IPS DF 4.7 (cell line): ENCODE measurements around the gene FAR2.
"Not testable (repeated sequence)": the region's sequence is repeated elsewhere in the genome, so short reads cannot be mapped to it uniquely, and the experiment has no call there.

ENCODE experiments used
- DNase-seq: peaks from one replicate; pipeline ENCODE4 v3.0.0-alpha.2; 2013; ENCODE audit warnings: low spot score; ENCODE audit errors: extremely low read depth

FAR2 gene

DNA sequence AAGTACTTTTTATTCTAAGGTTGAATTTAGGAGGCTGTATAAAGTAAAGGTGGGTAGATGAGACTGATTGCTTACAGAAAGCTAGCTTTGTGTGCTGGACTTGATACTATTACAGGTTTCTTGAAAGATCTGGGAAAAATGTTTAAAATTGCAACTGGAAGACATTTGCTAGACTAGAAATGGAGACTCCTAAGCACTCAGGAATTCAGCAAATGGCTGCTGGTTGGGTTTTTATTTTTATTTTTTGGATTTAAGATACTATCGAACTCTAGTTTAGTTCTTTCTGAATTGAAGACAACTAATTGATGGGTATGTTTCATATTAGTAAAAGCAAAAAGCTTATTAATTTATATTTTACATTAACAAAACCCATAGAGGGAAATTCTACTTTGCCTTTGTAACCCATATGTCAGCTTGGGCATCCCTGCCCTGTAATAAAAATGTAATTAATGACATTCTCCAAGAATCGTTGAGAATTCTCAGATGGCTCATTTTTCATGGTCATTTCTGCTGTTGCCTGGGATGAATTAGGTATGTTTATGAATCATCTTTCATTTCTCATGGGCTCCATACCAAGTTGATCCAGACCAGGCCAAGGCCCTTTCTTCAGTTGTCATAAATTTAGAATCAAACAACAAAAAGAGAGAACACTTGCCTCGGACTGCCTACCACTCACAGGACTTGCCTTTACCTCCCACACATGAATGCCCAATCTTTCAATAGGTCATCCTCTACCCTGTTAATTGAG is 129.8 kb downstream of the FAR2 start:
- no peak for DNase-seq

GRCh38 chr12:29281371-29282005 is 132.4 kb downstream of the FAR2 start:
- DNase-seq: no peak

DNA sequence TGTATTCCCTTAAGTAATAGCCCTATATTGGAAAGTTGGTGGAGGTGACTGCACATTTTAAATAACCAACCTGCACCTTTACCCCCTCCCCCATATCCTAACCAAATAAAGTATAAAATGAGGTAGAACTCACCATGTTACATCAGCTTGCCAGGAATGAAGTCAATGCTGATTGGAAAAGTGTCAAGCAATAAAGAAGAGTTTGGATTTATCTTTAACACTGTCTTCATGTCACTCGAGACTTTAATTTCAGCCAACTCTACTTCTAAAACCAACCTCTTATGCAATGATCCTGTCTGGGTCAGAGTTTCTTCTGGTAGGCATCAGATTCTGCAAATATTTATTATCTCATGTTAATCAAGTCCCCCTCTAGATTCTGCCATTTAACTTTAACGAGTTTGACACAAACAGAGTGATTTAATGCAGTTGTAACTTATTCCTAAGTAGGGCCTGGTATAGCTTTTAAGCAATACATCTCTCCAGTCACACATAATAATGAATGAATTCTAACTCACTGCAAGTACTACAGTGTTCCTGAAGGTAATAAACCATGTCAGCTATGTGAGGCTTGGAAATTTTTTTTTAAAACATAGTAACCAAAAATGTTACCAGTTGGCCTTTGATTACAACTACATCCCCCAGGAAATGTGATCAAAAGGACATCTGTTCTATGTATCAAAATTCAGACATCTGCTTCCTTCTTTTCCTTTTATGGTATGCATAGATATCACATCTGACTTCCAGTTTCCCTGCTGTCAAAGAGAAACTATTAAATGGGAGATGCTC is 133.1 kb downstream of the FAR2 start:
- no peak for DNase-seq

DNA sequence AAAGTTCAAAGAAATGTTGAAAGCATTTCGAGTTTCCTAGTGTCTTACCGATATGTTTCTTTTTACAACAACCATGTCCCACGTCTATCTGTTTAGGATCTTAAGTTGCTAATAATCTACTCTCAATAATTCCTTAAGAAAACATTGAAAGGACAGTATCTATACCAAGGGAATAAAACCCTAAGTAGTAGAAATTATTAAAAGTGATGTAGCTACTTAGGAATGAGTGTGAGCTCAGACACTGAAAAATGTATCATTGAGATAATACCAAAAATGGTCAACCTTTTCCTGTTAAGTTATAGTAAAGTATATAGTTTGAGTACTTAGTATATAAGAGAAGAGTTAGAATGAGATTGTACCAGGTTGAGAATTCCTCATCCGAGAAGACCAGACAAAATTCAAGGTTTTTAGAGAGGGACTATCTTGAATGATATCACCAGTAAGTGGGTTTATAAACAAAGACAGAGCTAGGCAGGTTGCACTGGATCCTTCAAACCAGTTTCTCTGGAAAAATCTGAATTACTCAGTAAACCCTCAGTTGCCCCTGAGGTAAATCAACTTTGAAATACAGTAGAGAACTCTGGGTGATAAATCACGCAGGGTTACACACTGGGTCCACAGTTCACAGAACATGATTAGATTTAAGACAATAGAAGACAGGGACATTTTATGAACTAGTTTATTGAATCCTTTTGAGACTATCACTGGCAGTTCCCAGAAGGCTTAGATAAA is 135.1 kb downstream of the FAR2 start:
- no peak for DNase-seq

DNA sequence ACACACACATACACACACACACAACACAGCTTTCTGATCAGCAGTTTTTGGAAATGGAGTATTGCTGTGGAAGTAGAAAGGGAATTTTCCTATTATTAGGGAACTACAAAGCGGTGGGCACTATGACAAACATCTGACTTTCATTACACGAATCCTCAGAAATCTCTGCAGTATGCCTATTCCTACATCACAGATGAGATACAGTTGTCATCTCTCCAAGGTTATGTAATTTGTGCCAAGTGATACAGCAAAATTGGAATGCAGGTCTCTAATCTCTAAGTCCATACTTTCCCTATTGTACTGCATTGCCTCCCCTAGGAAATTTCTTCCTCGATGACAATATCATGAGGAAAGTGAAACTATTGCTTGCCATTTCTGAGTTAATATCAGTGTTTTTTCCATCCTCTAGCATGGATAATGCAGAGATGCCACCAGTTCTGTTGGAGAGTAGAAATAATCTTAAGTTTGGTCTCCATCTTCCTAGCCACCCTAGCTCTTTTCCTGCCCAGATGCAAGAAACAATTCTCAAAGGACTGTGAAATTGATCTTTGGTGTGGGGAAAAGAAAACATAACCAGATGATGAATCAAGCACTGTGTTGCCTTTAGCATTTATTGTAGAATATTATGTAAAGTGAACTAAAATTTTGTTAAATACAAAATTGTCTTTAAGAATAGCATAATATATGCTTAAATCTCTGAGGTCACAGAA is 137.2 kb downstream of the FAR2 start:
- DNase-seq: no peak

DNA sequence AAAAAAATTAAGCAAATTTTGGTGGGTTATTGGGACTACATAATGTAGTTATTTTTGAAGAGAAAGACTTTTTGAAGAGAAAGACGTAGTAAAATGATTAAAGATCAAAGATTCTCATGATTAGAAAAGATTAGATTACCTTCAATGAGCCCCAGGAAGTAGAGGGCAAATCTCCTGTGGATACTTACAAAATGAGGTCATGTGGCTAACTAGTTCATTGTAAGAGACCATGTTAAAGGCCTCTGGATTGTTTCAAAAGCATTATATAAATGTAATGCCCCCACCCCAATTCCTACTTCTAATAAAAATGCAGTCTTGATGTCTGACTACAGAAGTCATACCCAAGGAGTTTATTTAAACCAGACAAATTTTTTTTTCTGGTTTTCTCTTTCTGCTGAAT is 138.5 kb downstream of the FAR2 start:
- no peak for DNase-seq

GRCh38 chr12:29288031-29288430 is 139.0 kb downstream of the FAR2 start:
- DNase-seq: no peak

- DNase-seq: not testable (repeated sequence)
Observed at GRCh38 chr12:29290475-29290874, 141.4 kb downstream of the FAR2 start.

DNA sequence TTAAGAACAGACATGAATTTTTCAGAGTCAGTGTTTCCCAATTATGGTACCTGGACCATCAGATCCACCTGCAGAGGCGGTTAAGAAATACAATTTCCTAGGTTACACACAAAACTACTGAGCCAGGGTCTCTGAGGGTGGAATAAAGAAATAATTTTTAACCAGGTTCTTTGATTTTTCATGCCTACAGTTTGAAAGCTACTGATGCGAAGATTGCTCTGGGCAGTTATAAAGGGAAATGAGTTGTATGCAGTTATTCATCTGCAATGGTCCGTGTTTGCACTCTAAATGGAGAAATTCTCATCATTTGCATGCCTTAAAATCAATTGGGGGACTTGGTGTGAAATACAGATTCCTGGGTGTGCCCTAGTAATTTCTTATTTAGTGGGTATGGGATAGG is 142.1 kb downstream of the FAR2 start:
- no peak for DNase-seq

DNA sequence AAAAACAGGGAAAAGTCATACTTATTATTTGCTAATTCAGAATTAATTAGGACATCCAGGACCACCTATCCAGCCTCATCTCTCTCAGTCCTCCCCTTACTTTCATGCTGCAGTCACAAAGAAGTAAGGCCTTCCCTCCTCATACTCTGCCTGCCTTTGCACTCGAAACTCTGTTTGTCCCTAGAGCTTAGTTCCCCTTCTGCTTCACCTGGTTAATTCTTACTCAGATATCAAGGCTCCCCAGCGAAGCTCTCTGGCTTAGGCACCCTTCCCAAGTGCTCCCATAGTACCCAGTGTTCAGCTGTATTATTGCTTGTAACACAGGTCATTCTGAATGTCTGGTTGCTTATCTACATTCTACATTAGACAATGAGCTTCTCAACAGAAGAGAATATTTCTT is 150.6 kb downstream of the FAR2 start:
- no peak for DNase-seq

DNA sequence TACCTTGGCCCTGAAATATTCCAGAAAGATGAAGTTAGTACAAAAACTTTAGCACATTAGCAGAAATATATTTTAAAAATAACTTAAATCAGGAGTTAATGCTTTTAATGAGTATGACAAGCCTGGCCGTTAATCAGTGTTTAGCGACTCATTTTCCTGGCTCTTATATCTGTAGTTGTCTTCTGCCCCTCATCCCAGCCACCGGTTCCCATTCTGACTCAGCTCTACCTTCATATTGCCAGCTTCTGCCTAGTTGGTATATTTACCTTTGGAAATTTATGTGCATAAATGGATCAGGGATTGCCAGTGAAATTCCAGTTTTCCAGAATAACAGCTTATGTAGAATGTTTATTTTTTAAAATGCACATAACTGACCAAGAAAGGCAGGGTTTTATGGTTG is 152.0 kb downstream of the FAR2 start:
- DNase-seq: no peak

DNA sequence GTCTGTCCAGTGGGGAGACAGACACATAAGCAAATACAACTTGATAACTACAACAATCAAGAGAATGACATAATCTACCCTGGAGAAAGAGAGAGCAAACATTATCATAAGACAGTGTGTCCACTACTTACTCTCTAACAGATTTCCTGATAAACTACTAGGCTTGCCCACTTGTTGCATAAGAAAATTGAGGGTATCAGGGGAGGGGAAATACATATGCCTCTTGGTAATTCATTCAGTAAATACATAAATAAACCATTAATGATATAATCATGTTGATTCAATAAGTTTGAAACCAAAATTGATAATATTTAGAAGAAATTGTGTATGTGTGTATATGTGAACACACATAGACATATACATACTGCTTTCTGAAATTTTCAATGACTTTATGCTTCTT is 155.3 kb downstream of the FAR2 start:
- DNase-seq: no peak

- DNase-seq: no peak
Observed at GRCh38 chr12:29306266-29306665, 157.2 kb downstream of the FAR2 start.

- no peak for DNase-seq
Observed at GRCh38 chr12:29306682-29307081, 157.6 kb downstream of the FAR2 start.

GRCh38 chr12:29309320-29309902 is 160.3 kb downstream of the FAR2 start:
- no peak for DNase-seq

DNA sequence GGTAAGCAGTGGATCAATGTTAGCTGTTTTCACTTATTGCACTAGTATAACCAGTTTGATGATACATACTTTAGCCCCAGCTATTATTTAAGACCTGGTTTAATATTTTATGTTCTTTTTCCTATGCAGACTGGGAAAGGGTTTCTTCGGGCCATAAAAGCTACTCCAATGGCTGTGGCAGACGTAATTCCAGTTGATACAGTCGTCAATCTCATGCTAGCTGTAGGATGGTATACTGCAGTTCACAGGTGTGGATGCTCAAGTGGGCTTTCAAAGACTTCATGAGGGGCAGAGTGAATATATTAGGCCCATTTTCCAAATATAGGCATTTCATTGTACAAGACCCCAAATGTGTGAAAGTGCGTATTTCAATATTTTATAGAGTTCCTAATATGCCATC is 161.8 kb downstream of the FAR2 start:
- no peak for DNase-seq

GRCh38 chr12:29314416-29314815 is 165.3 kb downstream of the FAR2 start:
- DNase-seq: no peak

DNA sequence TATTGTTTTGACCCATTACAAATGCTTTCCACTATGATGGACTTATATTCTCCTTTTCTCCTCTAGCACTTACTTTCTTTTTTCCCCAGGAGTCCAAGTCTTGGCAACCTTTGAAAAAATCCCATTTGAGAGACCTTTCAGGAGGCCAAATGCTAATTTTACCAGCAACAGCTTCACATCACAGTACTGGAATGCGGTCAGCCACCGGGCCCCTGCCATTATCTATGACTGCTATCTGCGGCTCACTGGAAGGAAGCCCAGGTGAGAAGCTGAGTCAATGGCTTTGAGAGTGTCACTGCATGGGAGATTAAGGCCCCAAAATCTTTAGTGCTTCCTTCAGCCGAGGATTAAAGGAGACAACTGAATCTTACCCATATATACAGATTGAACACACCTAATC is 167.7 kb downstream of the FAR2 start:
- DNase-seq: no peak

GRCh38 chr12:29317556-29318363 is 168.7 kb downstream of the FAR2 start:
- DNase-seq: peak; percentile 51
